Ectodermal cell (in vitro differentiated cells): ENCODE measurements around the gene GPANK1.

Experiments used
- H3K27ac ChIP-seq: 2 replicates; pipeline ENCODE4 v1.7.0; 2013; ENCODE audit warnings: mild to moderate bottlenecking, low read depth, low read length; ENCODE audit not compliant: insufficient read depth, poor library complexity, severe bottlenecking
- H3K27me3 ChIP-seq: 2 replicates; pipeline ENCODE4 v1.7.0; 2013; ENCODE audit warnings: mild to moderate bottlenecking, low read length; ENCODE audit not compliant: insufficient read depth, control insufficient read depth, poor library complexity, severe bottlenecking
- H3K36me3 ChIP-seq: one replicate; pipeline ENCODE4 v1.7.0; 2013; ENCODE audit warnings: low read length; ENCODE audit not compliant: control insufficient read depth, insufficient read depth
- H3K4me1 ChIP-seq: one replicate; pipeline ENCODE4 v1.7.0; 2013; ENCODE audit warnings: low read length; ENCODE audit not compliant: control insufficient read depth, insufficient read depth
- H3K4me3 ChIP-seq: 2 replicates; pipeline ENCODE4 v1.7.0; 2013; ENCODE audit warnings: low read depth, low read length, control low read depth; ENCODE audit not compliant: insufficient read depth
- H3K9me3 ChIP-seq: 2 replicates; pipeline ENCODE4 v1.7.0; 2013; ENCODE audit warnings: mild to moderate bottlenecking, low read length, moderate library complexity; ENCODE audit not compliant: control insufficient read depth
- WGBS, 2 experiments: methylation state at CpG; one replicate each; pipeline ENCODE4 v1.1.7; 2013; ENCODE audit warnings: missing lambda C conversion rate in 2 of 2; 5-methylcytosine and 5-hydroxymethylcytosine counted together

Gene GPANK1

DNA sequence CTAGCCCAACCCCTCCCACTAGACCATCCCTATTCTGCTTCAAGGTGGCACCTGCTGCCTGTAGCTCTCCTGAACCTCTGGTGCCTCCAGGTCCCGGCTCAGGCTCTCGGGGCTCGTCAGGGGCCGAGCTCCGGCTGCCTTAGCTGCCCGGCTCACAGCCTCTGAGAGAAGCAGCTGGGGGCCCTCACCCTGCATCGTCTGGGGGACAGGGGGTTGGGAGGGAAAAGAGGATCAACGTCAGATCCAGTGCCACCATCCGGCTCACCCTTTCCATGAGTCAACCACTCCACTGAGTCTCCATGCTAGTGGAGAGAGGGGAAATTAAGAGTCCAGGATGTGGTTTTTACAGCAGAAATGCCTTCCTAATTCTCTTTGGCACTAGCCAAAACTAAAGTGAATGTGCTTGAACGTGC, 25.3 kb downstream of the GPANK1 start:
- Histone ChIP-seq H3K27me3 (no peaks in the 10 kb centered on the region), H3K36me3 (peaks cover 66% of the 10 kb centered on the region), H3K27ac (no peak overlapping the region), H3K9me3 (no peaks in the 10 kb centered on the region), H3K4me3 (no peak overlapping the region), H3K4me1 (no peaks in the 10 kb centered on the region)
- 94 to 96% methylated on average over 10 of the region's 10 CpGs for WGBS, 2 experiments

DNA sequence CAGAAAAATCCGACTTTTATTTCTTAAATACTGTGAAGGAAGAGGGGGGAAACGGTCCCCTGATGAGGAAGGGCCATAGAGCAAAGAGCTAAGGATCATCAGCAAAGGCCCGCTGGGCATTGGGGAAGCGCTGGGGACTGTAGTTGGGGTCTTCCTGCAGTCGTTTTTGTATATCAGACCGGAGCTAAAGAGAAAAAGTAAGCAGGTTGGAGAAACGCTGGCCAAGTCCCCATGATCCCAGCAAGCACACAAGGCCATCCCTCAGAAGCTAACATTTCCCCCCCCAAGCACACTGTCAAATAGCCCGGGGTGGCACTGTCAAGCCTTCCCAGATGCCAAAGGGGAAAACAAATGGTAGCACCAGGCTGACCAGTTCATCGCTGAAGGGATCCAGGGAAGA, 25.8 kb downstream of the GPANK1 start:
- Histone ChIP-seq H3K36me3 (peaks cover 66% of the 10 kb centered on the region), H3K4me1 (no peaks in the 10 kb centered on the region), H3K27ac (peak overlapping the region; percentile 36), H3K4me3 (no peak overlapping the region), H3K27me3 (no peaks in the 10 kb centered on the region), H3K9me3 (no peaks in the 10 kb centered on the region)
- 92 to 95% methylated on average over 9 of the region's 9 CpGs for WGBS, 2 experiments

DNA sequence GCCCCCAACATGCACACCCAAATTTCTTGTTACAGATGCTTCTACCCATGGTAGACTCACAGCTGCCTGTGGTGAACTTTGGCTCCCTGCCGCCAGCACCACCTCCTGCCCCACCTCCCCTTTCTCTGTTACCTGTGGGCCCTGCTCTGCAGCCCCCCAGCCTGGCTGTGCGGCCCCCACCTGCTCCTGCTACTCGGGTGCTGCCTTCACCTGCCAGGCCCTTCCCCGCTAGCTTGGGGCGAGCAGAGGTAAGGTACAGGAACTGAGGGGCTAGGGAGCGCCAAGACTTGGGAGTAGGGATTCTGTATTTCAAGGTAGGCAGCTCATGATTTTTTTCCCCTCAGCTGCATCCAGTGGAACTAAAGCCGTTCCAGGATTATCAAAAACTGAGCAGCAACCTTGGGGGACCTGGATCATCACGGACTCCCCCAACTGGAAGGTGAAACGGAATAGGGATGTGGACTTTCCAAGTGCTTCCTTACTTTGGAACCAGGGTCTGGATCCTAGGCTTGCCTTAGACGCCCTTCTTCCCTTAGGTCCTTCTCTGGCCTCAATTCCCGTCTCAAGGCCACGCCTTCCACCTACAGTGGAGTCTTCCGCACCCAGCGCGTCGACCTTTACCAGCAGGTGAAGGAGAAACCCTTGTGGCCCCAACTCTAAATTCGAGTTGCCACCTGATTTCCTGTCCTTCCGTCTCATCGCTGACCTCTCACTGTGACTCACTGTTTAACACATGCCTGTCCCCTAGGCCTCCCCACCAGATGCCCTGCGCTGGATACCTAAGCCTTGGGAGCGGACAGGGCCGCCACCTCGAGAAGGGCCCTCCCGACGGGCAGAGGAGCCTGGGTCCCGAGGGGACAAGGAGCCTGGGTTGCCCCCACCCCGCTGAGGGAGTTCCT, 27.9 kb downstream of the GPANK1 start:
- peaks cover 72% of the 10 kb centered on the region for H3K36me3 ChIP-seq

DNA sequence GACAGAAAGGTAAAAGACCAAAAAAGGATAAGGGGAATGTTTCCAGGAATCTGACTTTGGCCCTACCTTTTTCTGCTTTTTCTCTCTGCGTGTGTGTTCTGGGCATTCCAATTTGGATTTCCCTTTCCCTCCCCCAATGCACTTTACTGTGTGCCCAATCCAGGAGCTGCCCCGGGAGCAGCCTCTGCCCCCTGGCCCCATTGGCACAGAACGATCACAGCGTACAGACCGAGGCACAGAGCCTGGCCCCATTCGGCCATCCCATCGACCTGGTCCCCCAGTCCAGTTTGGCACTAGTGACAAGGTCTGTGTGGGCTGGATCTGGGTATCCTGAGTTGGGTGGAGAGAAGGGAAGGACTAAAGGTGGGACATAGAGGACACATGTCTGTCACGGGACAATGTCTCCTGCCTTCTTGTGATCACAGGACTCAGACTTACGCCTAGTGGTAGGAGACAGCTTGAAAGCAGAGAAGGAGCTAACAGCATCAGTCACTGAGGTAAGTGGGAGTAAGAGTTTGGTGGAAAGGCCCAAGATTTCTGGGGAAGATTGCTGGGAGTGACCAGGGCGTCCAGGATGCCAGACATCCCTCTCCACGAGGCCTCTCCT, 29.7 kb downstream of the GPANK1 start:
- Histone ChIP-seq H3K4me3 (no peak overlapping the region), H3K36me3 (peaks cover 72% of the 10 kb centered on the region), H3K9me3 (no peaks in the 10 kb centered on the region), H3K27me3 (no peaks in the 10 kb centered on the region), H3K27ac (no peak overlapping the region), H3K4me1 (no peaks in the 10 kb centered on the region)
- 90 to 91% methylated on average over 11 of the region's 11 CpGs for WGBS, 2 experiments

More for the DNA sequence above, 27.9 kb downstream of the GPANK1 start:
- H3K9me3 ChIP-seq = no peaks in the 10 kb centered on the region
- no peaks in the 10 kb centered on the region for H3K27me3 ChIP-seq
- H3K4me3 ChIP-seq = no peak overlapping the region
- H3K4me1 ChIP-seq = no peaks in the 10 kb centered on the region
- WGBS, 2 experiments = 90% methylated on average over 27 of the region's 27 CpGs
- H3K27ac ChIP-seq = peak overlapping the region; percentile 16

DNA sequence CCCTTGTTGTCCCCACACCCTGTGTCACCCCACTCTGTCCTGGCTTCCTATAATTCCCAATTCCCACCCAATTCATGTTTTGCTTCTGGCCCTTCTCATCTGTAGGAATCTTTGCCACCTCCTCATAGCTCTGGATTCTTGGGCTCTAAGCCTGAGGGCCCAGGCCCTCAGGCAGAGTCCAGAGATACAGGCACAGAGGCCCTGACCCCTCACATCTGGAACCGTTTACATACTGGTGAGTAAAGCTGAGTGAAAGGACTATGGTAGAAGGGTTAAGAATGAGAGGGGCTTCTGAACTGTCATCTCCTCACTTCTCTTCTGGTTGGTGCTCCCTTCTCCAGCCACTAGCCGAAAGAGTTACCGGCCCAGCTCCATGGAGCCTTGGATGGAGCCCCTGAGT, 30.7 kb downstream of the GPANK1 start:
- Histone ChIP-seq H3K9me3 (no peaks in the 10 kb centered on the region), H3K36me3 (peaks cover 81% of the 10 kb centered on the region), H3K27ac (no peak overlapping the region), H3K4me1 (no peaks in the 10 kb centered on the region), H3K27me3 (no peaks in the 10 kb centered on the region), H3K4me3 (no peak overlapping the region)
- 95 to 96% methylated on average over 3 of the region's 3 CpGs for WGBS, 2 experiments

DNA sequence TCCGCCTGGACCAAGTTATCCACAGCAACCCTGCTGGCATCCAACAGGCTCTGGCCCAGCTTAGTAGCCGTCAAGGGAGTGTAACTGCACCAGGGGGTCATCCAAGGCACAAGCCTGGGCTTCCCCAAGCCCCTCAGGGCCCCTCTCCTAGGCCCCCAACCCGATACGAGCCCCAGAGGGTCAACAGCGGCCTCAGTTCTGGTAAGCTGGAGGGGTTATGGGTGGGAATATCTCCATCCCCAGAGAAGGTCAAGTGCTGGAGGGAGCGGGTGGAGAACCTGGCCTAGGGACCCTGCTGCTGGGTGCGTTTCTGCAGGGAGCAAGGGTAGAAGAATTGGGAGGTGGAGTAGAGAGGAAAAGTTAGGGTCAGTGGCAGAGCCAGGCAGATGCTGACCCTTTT, 31.4 kb downstream of the GPANK1 start:
- no peak overlapping the region for H3K27ac ChIP-seq
- H3K36me3 ChIP-seq = peaks cover 87% of the 10 kb centered on the region
- WGBS, 2 experiments = 94 to 97% methylated on average over 7 of the region's 7 CpGs

DNA sequence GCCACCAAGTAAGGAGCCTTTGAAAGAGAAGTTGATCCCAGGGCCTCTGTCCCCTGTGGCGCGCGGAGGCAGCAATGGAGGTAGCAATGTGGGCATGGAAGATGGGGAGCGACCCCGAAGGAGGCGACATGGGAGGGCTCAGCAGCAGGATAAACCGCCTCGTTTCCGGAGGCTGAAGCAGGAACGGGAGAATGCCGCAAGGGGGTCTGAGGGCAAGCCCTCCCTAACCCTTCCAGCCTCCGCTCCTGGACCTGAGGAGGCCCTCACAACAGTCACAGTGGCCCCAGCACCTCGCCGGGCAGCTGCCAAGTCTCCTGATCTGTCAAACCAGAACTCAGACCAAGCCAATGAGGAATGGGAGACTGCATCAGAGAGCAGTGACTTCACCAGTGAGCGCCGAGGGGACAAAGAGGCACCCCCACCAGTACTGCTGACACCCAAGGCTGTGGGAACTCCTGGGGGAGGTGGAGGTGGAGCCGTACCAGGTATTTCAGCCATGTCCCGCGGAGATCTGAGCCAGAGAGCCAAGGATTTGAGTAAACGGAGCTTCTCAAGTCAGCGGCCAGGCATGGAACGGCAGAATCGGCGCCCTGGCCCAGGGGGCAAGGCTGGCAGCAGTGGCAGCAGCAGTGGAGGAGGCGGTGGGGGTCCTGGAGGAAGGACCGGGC, 32.4 kb downstream of the GPANK1 start:
- H3K36me3 ChIP-seq = peaks cover 97% of the 10 kb centered on the region
- H3K9me3 ChIP-seq = no peaks in the 10 kb centered on the region
- H3K4me1 ChIP-seq = no peaks in the 10 kb centered on the region
- H3K4me3 ChIP-seq = no peak overlapping the region
- WGBS, 2 experiments = 95 to 96% methylated on average over 26 of the region's 26 CpGs
- H3K27ac ChIP-seq = no peak overlapping the region
- H3K27me3 ChIP-seq = no peaks in the 10 kb centered on the region

More for the DNA sequence above, 31.4 kb downstream of the GPANK1 start:
- Histone ChIP-seq H3K27me3 (no peaks in the 10 kb centered on the region), H3K4me3 (no peak overlapping the region), H3K9me3 (no peaks in the 10 kb centered on the region), H3K4me1 (no peaks in the 10 kb centered on the region)

DNA sequence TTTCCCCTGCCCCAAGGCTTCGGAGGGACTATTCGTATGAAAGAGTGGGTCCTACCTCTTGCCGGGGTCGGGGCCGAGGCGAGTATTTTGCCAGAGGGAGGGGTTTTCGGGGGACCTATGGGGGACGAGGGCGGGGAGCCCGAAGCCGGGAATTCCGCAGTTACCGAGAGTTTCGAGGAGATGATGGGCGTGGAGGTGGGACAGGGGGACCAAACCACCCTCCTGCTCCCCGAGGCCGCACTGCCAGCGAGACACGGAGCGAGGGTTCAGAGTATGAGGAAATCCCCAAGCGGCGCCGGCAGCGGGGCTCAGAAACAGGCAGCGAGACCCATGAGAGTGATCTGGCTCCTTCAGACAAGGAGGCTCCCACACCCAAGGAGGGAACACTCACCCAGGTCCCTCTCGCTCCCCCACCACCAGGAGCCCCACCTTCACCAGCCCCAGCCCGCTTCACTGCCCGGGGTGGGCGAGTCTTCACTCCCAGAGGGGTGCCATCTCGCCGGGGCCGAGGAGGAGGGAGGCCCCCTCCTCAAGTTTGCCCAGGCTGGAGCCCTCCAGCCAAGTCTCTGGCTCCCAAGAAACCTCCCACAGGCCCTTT, 33.0 kb downstream of the GPANK1 start:
- Histone ChIP-seq H3K9me3 (no peaks in the 10 kb centered on the region), H3K27me3 (no peaks in the 10 kb centered on the region), H3K4me3 (no peak overlapping the region), H3K27ac (no peak overlapping the region), H3K4me1 (no peaks in the 10 kb centered on the region), H3K36me3 (peaks cover 98% of the 10 kb centered on the region)
- 94 to 97% methylated on average over 32 of the region's 32 CpGs for WGBS, 2 experiments

DNA sequence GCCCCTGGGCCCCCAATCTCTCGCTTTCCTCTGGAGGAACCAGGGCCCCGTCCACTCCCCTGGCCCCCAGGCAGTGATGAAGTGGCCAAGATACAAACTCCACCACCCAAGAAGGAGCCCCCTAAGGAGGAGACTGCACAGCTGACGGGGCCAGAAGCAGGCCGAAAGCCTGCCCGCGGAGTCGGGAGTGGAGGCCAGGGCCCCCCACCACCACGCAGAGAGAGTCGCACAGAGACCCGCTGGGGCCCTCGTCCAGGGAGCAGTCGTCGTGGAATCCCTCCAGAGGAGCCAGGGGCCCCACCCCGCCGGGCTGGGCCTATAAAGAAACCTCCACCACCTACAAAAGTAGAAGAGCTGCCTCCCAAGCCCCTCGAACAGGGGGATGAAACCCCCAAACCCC, 33.6 kb downstream of the GPANK1 start:
- H3K36me3 ChIP-seq = peaks cover 98% of the 10 kb centered on the region
- no peak overlapping the region for H3K4me3 ChIP-seq
- 95 to 96% methylated on average over 16 of the region's 16 CpGs for WGBS, 2 experiments

More for the DNA sequence above, 33.6 kb downstream of the GPANK1 start:
- H3K27ac ChIP-seq = no peak overlapping the region
- no peaks in the 10 kb centered on the region for H3K9me3 ChIP-seq
- no peaks in the 10 kb centered on the region for H3K4me1 ChIP-seq
- no peaks in the 10 kb centered on the region for H3K27me3 ChIP-seq
